ENCODE results near the gene F7. TPM values are rescaled to one million over a fixed set of nuclear protein-coding genes. Genes with fewer than 3 reads are reported as not detected.

F7 gene
- total RNA-seq, 1 donor from 2014 or later, result not detected

DNA sequence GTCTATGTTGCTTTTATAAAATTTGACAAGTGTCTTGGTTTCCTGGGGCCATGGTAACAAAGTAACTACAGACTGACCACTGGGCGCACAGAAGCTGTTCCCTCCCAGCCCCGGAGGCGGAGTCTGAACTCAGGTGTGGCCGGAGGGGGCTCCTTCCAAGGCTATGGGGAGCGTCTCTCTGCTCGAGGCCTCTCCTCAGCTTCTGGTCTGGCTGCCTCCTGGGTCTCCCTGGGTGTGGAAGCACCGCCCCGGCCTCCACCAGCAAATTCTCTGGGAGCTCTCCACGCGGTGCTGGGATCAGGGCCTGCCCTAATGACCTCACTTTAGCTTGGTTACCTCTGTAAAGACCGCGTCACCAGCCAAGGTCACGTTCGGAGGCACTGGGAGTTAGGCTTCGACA, 45.7 kb upstream of the F7 start:
- DNase-seq, result no peak
- no peaks in the 10 kb centered on the region for H3K27me3 Mint-ChIP-seq
- TF ChIP-seq, protein P1, sequence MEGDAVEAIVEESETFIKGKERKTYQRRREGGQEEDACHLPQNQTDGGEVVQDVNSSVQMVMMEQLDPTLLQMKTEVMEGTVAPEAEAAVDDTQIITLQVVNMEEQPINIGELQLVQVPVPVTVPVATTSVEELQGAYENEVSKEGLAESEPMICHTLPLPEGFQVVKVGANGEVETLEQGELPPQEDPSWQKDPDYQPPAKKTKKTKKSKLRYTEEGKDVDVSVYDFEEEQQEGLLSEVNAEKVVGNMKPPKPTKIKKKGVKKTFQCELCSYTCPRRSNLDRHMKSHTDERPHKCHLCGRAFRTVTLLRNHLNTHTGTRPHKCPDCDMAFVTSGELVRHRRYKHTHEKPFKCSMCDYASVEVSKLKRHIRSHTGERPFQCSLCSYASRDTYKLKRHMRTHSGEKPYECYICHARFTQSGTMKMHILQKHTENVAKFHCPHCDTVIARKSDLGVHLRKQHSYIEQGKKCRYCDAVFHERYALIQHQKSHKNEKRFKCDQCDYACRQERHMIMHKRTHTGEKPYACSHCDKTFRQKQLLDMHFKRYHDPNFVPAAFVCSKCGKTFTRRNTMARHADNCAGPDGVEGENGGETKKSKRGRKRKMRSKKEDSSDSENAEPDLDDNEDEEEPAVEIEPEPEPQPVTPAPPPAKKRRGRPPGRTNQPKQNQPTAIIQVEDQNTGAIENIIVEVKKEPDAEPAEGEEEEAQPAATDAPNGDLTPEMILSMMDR (IDR thresholded peaks at IDR 0.05), result no peak
- ChIA-PET POLR2A (no interaction called here), CTCF (no interaction called here)
- peaks cover 9% of the 10 kb centered on the region for H3K36me3 Mint-ChIP-seq (ENCODE audit: low read depth)
- H3K4me1 Mint-ChIP-seq, result no peaks in the 10 kb centered on the region
- intact Hi-C loops (cut with micrococcal nuclease), result no loop called here
- no peak for ATAC-seq (ENCODE audit: low read depth)
- H3K27ac Mint-ChIP-seq, result no peak overlapping the region
- no peaks in the 10 kb centered on the region for H3K9me3 Mint-ChIP-seq
- H3K4me3 Mint-ChIP-seq, result no peak overlapping the region

DNA sequence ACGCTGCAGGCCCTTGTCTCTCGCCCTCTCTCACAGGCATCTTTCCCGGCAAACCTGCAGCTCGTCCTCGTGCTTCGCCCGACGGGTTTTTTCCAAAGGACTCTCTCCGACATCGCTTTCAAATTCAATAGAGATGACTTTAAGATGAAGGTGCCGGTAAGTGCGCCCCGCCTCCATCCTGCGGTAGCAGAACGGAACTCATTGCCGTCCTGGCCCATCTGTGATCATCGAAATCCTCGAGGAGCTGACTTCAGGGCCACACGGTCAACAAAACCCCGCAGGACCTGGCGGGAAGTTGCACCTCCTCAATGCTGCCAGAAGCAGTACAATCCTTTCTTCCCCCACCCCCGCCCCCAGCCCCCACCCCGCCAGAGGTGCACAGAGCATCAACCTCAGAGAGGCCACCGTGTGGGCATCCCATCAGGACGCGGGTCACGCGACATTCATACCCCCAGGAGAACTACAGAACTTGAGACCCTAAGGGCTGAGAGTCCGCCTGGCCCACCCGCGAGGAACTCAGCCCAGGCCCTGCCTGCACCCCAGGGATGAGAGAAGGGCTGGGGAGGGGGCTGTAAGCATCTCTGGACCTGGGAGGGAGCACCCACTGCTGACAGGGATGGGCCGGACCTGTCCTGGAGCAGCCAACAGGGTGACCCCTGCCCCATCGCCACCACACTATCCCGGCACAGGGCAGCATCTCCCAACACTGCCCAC, 44.9 kb upstream of the F7 start:
- TF ChIP-seq, protein P1 (IDR thresholded peaks at IDR 0.05), result no peak
- H3K9me3 Mint-ChIP-seq, result no peaks in the 10 kb centered on the region
- DNase-seq (no peak), ATAC-seq (ENCODE audit: low read depth) (no peak)
- no peaks in the 10 kb centered on the region for H3K27me3 Mint-ChIP-seq
- H3K4me3 Mint-ChIP-seq, result no peak overlapping the region
- peaks cover 9% of the 10 kb centered on the region for H3K36me3 Mint-ChIP-seq (ENCODE audit: low read depth)
- ChIA-PET POLR2A (no interaction called here), CTCF (no interaction called here)
- no peak overlapping the region for H3K27ac Mint-ChIP-seq
- intact Hi-C loops (cut with micrococcal nuclease), result no loop called here
- no peaks in the 10 kb centered on the region for H3K4me1 Mint-ChIP-seq

- Mint-ChIP-seq H3K4me1 (no peaks in the 10 kb centered on the region), H3K36me3 (ENCODE audit: low read depth) (peaks cover 9% of the 10 kb centered on the region)
- CTCF ChIA-PET, result no interaction called here
These were observed 44.3 kb upstream of the F7 start for GRCh38 chr13:113061271-113061625.

GRCh38 chr13:113061796-113062425, 43.7 kb upstream of the F7 start:
- TF ChIP-seq, protein P1 (IDR thresholded peaks at IDR 0.05), result no peak
- Mint-ChIP-seq H3K27me3 (no peaks in the 10 kb centered on the region), H3K36me3 (ENCODE audit: low read depth) (peaks cover 9% of the 10 kb centered on the region), H3K4me3 (no peak overlapping the region), H3K4me1 (no peaks in the 10 kb centered on the region), H3K9me3 (no peaks in the 10 kb centered on the region), H3K27ac (no peak overlapping the region)
- intact Hi-C loops (cut with micrococcal nuclease), result no loop called here
- ATAC-seq (ENCODE audit: low read depth) (no peak), DNase-seq (no peak)
- POLR2A ChIA-PET, result no interaction called here
- CTCF ChIA-PET, result no interaction called here

More at GRCh38 chr13:113061271-113061625, 44.3 kb upstream of the F7 start:
- Mint-ChIP-seq H3K4me3 (no peak overlapping the region), H3K9me3 (no peaks in the 10 kb centered on the region), H3K27ac (no peak overlapping the region), H3K27me3 (no peaks in the 10 kb centered on the region)
- DNase-seq (no peak), ATAC-seq (ENCODE audit: low read depth) (no peak)
- intact Hi-C loops (cut with micrococcal nuclease), result no loop called here
- POLR2A ChIA-PET, result no interaction called here
- TF ChIP-seq, protein P1 (IDR thresholded peaks at IDR 0.05), result no peak

DNA sequence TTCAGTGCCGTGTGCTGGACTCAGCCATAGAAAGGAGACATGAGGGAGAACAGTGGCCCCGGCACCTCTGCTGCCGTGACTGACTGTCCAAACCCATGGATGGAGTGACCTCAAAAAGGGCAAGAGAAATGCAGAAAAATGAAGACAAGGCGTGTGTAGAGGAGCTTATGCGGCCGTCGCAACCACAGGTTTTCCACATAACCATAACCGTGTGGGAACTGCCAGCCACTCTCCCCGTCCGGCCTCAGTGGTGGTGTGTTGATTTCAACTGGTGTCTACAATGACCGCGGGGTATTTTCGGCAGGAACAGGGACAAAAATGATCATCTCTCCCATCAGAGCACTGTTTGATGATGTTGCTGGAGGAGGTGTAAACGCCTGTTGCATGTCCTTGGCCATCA, 42.9 kb upstream of the F7 start:
- Mint-ChIP-seq H3K4me3 (no peak overlapping the region), H3K36me3 (ENCODE audit: low read depth) (peaks cover 9% of the 10 kb centered on the region), H3K9me3 (no peaks in the 10 kb centered on the region), H3K27ac (no peak overlapping the region), H3K27me3 (no peaks in the 10 kb centered on the region), H3K4me1 (no peaks in the 10 kb centered on the region)
- POLR2A ChIA-PET, result no interaction called here
- DNase-seq (no peak), ATAC-seq (ENCODE audit: low read depth) (no peak)
- intact Hi-C loops (cut with micrococcal nuclease), result no loop called here
- TF ChIP-seq, protein P1 (IDR thresholded peaks at IDR 0.05), result no peak
- CTCF ChIA-PET, result no interaction called here

All from activated B cell treated with CpG ODN at 0.5 μM for 24 hours (primary cell).